Muscle layer of duodenum (tissue), 2 donors: ENCODE results near the gene TMCO1.
"Not testable (repeated sequence)": the region's sequence is repeated elsewhere in the genome, so short reads cannot be mapped to it uniquely, and the experiment has no call there.

Source experiments
- H3K27ac ChIP-seq: one replicate; pipeline ENCODE4 v1.7.0; 2013; ENCODE audit warnings: mild to moderate bottlenecking, low read length
- H3K27me3 ChIP-seq: one replicate; pipeline ENCODE4 v1.7.0; 2013; ENCODE audit warnings: low read depth, mild to moderate bottlenecking, control low read depth, low read length
- H3K36me3 ChIP-seq, 2 donors: one replicate each; pipeline ENCODE4 v1.7.0; 2013; ENCODE audit warnings: low read length in 2 of 2, control low read depth in 1 of 2, mild to moderate bottlenecking in 1 of 2; ENCODE audit not compliant: insufficient read depth in 2 of 2, control insufficient read depth in 1 of 2
- H3K4me1 ChIP-seq, 2 donors: one replicate each; pipeline ENCODE4 v1.7.0; 2013; ENCODE audit warnings: low read length in 2 of 2, mild to moderate bottlenecking in 2 of 2, control low read depth in 1 of 2, moderate library complexity in 1 of 2; ENCODE audit not compliant: insufficient read depth in 2 of 2, control insufficient read depth in 1 of 2
- H3K4me3 ChIP-seq, 2 donors: one replicate each; pipeline ENCODE4 v1.7.0; 2013; ENCODE audit warnings: low read length in 2 of 2, low read depth in 1 of 2, mild to moderate bottlenecking in 1 of 2
- H3K9me3 ChIP-seq, 2 donors: one replicate each; pipeline ENCODE4 v1.7.0; 2013; ENCODE audit warnings: low read length in 2 of 2, control low read depth in 1 of 2, mild to moderate bottlenecking in 1 of 2; ENCODE audit not compliant: control insufficient read depth in 1 of 2
- donor health status: healthy.

The TMCO1 gene

DNA sequence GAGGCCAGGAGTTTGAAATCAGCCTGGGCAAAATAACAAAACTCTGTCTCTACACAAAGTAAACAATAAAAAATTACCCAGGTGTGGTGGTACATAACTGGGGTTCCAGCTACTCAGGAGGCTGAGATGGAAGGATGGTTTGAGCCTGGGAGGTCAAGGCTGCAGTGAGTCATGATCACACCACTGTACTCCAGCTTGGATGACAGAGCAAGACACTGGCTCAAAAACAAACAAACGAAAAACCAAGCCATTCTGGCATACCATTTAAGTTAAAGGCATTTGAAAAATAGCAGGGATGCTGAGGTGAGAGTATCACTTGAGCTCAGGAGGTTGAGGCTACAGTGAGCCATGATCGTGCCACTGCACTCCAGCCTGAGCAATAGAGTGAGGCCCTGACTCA lies 65.0 kb downstream of the TMCO1 start:
- Histone ChIP-seq H3K4me3 (no peak overlapping the region), H3K4me1 (no peaks in the 10 kb centered on the region), H3K9me3 (no peaks in the 10 kb centered on the region), H3K36me3 (no peaks in the 10 kb centered on the region), H3K27ac (no peak overlapping the region), H3K27me3 (no peaks in the 10 kb centered on the region)

DNA sequence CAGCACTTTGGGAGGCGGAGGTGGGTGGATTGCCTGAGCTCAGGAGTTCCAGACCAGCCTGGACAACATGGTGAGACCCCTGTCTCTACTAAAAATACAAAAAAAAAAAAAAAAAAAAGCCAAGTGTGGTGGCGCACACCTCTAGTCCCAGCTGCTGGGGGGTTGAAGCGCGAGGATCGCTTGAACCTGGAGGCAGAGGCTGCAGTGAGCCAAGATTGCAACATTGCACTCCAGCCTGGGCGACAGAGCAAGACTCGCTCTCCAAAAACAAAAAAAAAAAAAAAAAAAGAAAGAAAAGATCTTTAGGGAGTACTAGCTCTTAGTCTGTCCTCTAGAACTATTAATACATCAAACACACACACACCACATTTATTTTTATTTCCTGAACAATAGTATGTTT lies 66.7 kb downstream of the TMCO1 start:
- not testable (repeated sequence) for H3K4me3 ChIP-seq, H3K36me3 ChIP-seq, H3K4me1 ChIP-seq

DNA sequence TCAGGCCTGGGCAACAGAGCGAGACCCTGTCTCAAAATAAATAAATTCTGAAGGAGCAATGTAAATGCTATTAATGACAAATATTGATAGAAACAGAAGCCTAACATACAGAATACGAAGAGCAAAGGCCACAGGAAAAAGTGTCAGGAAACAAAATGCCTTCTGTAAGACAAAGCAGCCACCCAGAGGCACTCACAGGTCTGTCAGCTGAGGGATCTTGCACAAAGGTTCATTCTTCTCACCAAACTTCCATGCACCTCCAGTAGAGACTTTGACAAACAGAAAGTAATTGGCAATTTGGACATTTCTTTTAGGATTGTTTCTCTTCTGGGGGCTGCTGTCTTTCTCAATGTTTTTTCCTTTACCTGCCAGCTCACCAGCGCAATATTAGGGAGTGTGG lies 69.1 kb downstream of the TMCO1 start:
- Histone ChIP-seq H3K27ac (no peak overlapping the region), H3K9me3 (no peaks in the 10 kb centered on the region), H3K4me3 (no peak overlapping the region)

More for the DNA sequence above, 66.7 kb downstream of the TMCO1 start:
- H3K27ac ChIP-seq, H3K27me3 ChIP-seq, H3K9me3 ChIP-seq: not testable (repeated sequence)

DNA sequence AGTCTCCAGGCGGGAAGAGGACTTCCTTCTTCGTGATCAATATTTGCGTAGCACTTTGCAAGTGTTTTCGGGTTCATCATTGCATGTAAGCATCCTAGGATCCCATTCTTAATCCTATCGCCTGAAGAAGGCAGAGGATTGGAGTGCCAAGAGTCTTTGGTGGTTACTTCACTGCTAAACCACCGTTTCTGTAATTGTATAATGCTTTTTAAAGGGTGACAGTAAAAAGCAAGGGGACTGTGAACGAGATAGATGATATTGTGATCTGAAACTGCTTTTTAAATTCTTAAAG lies 70.0 kb downstream of the TMCO1 start:
- H3K4me1 ChIP-seq: peaks cover 0 to 17% of the 10 kb centered on the region in 2 donors
- no peaks in the 10 kb centered on the region for H3K9me3 ChIP-seq
- H3K27ac ChIP-seq: peak overlapping the region; percentile 90
- H3K27me3 ChIP-seq: no peaks in the 10 kb centered on the region
- H3K36me3 ChIP-seq: no peaks in the 10 kb centered on the region
- peak overlapping the region; percentile 82 to 98 for H3K4me3 ChIP-seq

More for the DNA sequence above, 69.1 kb downstream of the TMCO1 start:
- Histone ChIP-seq H3K36me3 (no peaks in the 10 kb centered on the region), H3K27me3 (no peaks in the 10 kb centered on the region), H3K4me1 (peaks cover 0 to 17% of the 10 kb centered on the region in 2 donors)

DNA sequence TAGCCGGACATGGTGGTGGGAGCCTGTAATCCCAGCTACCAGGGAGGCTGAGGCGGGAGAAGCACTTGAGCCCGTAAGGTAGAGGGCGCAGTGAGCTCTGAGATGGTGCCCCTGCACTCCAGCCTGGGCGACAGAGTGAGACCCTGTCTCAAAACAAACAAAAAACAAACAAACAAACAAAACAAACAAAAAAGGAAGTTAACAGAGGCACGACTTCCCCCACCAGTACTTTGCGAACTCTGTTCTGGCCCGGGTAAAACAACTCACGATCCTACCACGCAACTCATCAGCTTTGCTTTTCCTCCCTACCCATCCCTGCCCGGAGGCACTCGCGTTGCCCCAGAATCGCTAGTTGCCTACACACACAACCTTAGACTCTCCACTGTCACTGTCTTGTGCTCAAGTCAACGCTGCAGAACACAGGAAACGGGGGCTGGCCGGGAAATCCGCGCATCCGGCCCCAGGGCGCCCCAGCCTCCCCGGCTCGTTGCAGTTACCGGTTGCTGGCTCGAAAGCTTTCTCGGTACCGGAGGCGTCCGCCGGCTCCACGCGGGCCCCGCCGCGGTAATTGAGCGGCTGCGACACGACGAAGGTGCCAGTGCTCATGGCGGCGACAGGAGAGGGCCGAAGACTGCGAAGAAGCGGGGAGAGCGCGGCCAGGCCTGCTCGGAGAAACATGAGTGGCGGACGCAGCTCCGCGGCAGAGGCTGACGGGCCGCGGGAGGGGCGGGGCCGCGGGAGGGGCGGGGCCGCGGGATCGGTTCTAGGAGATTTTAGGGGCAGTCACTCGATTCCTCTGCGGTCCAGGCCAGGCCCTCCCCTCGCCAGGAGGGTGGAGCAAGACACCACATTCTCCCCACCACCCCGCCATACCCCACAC lies 70.5 kb downstream of the TMCO1 start, which contains the start of gene ALDH9A1:
TSS of gene ALDH9A1 (minus strand) at position 682 of the 880 bp plus-strand sequence. CDS start at position 678, 4 bp downstream.
- Histone ChIP-seq H3K36me3 (no peaks in the 10 kb centered on the region), H3K27me3 (no peaks in the 10 kb centered on the region), H3K4me3 (peak within 1 kb of the TSS; percentile 82 to 98), H3K9me3 (no peaks in the 10 kb centered on the region), H3K4me1 (peaks cover 0 to 17% of the 10 kb centered on the region in 2 donors), H3K27ac (peak within 1 kb of the TSS; percentile 92)

DNA sequence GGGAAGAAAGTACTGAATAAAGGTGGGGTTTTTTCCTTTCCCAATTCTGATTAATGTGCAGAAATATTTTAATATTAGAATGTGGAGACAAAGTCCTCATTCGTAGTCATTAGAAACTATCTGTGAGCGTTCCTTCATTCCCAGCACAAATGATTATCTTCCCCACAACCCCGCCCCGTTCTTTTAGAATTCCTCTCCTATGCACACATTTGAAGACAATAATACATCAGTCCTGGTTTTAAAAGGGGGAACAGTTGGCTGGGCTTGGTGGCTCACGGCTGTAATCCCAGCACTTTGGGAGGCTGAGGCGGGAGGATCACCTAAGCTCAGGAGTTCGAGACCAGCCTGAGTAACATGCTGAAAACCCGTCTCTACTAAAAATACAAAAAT lies 71.2 kb downstream of the TMCO1 start:
- Histone ChIP-seq H3K4me3 (peak overlapping the region; percentile 82 to 98), H3K36me3 (no peaks in the 10 kb centered on the region), H3K4me1 (peaks cover 0 to 17% of the 10 kb centered on the region in 2 donors), H3K27me3 (no peaks in the 10 kb centered on the region), H3K9me3 (no peaks in the 10 kb centered on the region), H3K27ac (peak overlapping the region; percentile 92)

DNA sequence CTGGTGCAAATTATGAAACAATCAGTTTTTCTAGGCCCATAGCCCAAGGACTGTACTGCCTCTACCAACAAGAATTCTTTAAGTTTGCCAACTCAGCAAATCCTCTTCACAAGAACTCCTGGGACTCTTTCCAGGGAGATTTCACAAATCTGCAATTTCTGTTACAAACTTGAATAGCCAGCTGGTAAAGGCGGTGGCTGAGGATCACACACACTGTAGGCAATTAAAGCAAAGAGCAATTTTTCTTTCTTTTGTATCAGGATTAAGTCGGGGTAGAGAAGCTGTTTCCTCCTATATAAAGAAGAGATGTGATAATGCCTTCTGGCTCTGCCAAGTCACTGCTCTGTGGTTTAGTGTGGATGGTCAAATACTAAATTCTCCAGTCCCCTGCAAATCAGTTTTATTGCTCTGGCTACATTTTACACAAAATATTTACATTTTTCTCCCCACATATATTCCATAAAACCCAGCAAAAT lies 72.0 kb downstream of the TMCO1 start:
- no peaks in the 10 kb centered on the region for H3K27me3 ChIP-seq
- peaks cover 0 to 17% of the 10 kb centered on the region in 2 donors for H3K4me1 ChIP-seq
- H3K36me3 ChIP-seq: no peaks in the 10 kb centered on the region
- no peak overlapping the region for H3K27ac ChIP-seq
- H3K9me3 ChIP-seq: no peaks in the 10 kb centered on the region
- H3K4me3 ChIP-seq: peak overlapping the region; percentile 35 to 82

DNA sequence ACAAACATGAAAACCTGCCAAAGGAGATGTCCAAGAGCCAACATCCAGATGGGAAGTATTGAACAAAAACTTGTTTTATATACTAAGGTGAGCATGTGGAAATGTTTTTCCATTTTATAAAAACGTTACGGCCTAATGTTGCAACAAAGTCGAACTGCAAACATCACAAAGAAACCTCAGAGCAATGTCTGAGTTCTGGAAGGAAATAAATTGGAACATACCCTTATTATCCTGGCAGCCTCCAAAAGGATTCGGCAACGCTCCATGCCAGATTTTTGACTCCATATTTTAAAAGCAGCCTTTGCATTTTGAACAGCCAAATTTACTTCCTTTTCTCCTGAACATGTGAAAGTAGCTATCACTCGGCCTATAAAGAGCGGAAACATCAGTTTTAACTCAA lies 73.6 kb downstream of the TMCO1 start:
- Histone ChIP-seq H3K27me3 (no peaks in the 10 kb centered on the region), H3K36me3 (peaks cover 0 to 7% of the 10 kb centered on the region in 2 donors), H3K9me3 (no peaks in the 10 kb centered on the region), H3K4me1 (peaks cover 0 to 17% of the 10 kb centered on the region in 2 donors), H3K27ac (no peak overlapping the region), H3K4me3 (no peak overlapping the region)

DNA sequence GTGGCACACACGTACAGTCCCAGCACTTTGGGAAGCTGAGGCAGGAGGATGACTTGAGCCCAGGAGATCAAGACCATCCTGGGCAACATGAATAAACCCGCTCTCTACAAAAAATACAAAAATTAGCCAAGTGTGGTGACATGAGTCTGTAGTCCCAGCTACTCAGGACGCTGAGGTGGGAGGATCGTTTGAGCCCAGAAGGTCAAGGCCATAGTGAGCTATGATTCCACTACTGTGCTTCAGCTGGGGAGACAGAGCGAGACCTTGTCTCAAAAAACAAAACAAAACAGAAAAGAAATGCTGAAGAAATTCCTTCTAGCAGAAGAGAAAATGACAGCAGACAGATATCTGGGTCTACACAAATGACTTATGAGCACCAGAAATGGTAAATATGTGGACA lies 80.6 kb downstream of the TMCO1 start:
- H3K9me3 ChIP-seq: no peaks in the 10 kb centered on the region
- no peak overlapping the region for H3K4me3 ChIP-seq
- peaks cover 0 to 6% of the 10 kb centered on the region in 2 donors for H3K4me1 ChIP-seq
- H3K27ac ChIP-seq: no peak overlapping the region
- H3K27me3 ChIP-seq: no peaks in the 10 kb centered on the region
- peaks cover 0 to 10% of the 10 kb centered on the region in 2 donors for H3K36me3 ChIP-seq

DNA sequence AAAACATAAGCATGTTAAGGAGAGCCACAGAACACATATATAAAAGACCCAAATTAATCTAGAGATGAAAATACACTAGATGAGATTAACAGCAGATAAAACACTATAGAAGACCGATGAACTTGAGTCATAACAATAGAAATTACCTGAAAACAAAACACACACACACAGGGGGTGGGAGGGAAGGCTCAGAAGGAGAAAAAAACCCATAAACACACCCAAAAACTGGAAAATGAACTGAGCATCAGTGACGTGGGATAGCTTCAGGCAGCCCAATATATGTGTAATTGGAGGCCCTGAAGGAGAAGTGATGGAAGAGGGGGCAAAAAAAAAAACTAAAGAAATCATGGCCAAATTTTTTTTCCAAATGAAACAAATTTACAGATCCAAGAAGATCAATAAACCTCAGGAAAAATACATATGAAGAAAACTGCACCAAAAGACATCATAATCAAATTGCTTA lies 81.7 kb downstream of the TMCO1 start:
- H3K4me1 ChIP-seq: peaks cover 0 to 6% of the 10 kb centered on the region in 2 donors
- peaks cover 0 to 21% of the 10 kb centered on the region in 2 donors for H3K36me3 ChIP-seq
- no peak overlapping the region for H3K4me3 ChIP-seq
- H3K27ac ChIP-seq: no peak overlapping the region
- no peaks in the 10 kb centered on the region for H3K27me3 ChIP-seq
- H3K9me3 ChIP-seq: no peaks in the 10 kb centered on the region

DNA sequence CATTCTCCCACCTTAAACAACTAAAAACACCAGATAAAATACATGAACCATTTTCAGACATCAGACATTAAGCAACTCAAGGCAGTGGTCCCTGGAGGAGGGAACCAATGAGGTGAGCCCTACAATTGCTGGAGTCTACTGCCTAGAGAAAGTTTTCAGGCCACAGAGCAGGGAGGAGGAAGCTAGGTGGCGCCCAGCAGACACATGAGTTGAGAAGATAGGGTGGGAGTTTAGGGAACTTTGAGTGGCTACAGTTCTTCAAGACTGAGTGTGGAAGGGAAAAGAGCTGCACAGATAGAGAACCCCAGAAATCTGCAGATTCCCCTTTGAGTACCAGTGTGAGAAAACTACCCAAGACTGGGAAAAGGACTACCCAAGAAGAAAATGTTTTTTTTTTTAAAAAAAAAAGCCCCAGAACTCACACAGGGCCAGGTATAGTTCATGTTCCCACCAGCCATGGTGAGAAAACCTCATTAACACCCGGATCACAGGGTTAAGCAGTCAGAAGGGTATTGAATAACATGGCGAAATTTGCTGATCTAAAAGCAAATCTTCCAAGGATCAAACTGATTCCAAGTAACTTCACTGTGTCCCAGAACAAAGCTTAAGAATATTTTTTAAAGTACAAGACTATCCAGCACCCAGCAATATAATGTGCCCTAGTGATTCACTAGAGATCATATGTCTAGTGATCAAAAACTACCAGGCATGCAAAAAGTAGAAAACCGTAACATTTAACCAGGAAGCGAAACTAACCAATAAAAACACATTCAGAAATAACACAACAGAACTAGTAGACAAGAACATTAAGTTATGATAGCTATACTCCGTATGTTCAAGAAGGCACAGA lies 82.3 kb downstream of the TMCO1 start:
- no peak overlapping the region for H3K27ac ChIP-seq
- no peaks in the 10 kb centered on the region for H3K9me3 ChIP-seq
- no peak overlapping the region for H3K4me3 ChIP-seq
- H3K36me3 ChIP-seq: peaks cover 0 to 25% of the 10 kb centered on the region in 2 donors
- no peaks in the 10 kb centered on the region for H3K27me3 ChIP-seq
- peaks cover 0 to 6% of the 10 kb centered on the region in 2 donors for H3K4me1 ChIP-seq
